Fibroblast of skin of left biceps (primary cell): ENCODE results near the gene SMPD3.
"Not testable (repeated sequence)": the region's sequence is repeated elsewhere in the genome, so short reads cannot be mapped to it uniquely, and the experiment has no call there.

ENCODE experiments used
- DNase-seq, 2 experiments: peaks; one replicate each; pipeline ENCODE4 v3.0.0-alpha.2; 2013; ENCODE audit warnings: low read depth in 2 of 2

SMPD3 gene

DNA sequence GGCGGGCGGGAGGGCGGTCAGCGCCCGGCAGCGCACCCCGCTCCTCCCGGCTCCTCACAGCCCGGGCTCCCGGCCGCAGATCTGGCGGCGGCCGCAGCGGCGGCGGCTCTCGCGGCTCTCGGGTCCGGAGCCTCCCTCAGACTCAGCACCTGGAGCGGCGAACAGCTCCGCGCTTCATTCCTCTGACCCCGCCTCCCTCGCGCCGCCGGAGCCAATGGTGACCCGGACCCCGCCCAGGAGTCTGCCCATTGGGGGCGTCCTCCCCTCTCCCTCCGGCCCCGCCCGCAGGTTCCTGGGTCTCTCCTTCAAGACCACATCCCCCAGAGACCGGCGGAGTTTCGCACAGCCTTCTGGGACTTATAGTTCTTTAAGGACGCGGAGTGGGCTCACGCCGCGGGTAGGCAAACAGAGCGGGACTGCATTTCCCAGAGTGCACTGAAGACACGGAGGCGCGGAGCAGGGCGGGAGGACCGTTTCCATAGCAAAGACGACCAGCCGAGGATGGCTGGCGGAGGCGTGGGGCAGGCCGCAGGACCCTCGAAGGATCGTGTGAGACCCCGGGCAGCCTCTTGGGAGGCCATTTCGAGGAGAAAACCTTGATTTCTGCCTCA lies at the start of gene SMPD3:
Gene SMPD3 (minus strand): TSS at position 149 of the 611 bp plus-strand sequence. CDS start 76,327 bp downstream, outside the sequence.
- peak; percentile 97 for DNase-seq

DNA sequence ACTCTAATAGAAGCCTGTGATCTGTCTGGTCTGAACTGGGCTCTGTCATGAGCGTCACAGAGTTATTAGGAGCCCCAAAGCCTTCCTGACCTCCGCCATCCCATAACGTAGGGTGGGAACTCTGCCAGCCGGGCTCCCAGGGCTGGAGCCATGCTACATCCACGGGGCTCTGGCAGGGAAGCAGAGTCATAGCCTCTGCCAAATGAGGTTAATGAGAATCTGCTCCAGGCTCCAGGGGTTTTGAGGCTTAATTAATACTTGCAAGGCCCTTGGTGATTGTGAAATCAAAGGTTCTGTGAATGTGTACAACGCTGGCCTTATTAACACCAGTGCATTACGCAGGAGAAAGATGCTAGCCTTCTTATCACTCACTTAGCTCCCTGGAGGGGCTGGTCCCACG lies 48.4 kb upstream of the SMPD3 start:
- no peak for DNase-seq

DNA sequence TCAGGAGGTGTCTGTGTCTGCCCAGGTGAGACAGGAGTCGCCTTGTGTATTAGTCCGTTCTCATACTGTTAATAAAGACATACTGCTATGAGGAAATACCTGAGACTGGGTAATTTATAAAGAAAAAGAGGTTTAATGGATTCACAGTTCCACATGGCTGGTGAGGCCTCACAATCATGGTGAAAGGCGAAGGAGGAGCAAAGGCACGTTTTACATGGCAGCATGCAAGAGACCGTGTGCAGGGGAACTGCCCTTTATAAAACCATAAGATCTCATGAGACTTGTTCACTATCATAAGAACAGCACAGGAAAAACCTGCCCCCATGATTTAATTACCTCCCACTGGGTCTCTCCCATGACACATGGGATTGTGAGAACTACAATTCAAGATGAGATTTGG lies 46.0 kb upstream of the SMPD3 start:
- not testable (repeated sequence) for DNase-seq

DNA sequence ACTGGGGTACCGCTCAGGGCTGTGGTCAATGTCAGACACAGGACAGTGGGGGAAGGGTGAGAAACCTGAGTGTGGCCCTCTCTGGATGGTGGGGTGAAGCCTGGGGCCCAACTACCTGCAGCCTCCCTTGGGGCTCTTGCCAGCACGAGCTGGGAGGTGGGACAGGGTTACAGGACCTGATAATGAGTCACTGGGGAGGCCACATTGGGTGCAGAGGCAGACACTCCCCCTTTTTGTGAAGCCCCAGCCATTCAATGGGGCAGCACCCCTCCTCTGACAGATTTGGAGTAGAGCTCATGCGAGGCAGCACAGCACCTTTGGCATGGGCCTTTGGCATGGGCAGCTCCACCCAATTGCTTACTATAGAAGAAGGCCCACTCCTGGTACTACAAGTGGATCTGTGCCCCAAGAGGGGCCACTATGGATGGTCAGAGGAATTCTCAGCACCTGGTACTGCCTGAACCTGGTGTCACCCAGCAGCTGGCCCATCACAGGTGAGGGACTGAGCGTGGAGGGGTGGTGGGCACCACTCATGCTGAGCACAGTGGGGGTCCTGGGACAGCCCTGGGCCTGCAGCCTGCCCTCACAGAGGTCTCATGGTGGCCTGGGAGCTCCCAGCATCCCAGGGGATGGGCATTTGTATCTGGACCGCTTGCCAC lies 45.2 kb upstream of the SMPD3 start:
- no peak for DNase-seq

DNA sequence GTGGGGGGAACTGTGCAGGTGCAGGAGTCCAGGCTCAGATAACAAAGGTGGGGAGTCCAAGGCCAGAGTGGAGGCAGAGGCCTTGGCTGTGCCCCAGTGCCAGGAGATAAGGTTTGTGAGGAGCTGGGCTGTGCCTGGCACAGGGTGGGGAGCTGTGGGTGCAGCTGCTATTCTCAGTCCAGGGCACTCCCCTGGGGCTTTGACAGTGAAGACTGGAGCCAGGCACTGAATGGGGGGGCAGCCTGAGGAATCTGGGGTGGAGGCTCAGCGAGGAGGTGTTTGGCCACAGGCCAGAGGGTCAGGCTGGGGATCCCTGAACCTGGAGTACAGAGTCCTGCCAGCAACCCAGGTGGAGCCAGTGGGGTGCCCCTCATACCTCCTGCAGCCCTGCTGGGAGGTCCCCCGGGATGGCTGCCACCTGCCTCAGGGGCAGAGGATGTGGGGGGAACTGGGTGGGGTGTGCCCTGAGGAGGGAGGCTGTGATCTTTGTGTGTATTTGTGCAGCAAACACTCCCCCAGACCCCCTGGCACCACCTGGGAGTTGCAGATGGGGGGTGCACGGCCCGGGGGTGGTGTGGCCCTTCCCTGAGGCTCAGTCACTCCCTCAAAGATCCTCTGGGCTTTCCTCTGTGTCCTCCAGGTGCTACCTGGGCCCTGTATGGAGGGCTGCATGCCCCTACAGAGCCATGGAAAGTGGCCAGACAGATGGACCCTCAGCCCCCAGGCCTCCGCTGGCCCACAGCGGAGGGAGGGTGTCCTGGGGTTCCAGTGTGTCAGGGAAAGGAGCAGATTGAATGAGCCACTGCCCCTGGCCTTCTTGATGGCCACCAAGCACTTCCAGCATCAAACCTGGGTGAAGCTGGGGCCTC lies 44.5 kb upstream of the SMPD3 start:
- no peak for DNase-seq

DNA sequence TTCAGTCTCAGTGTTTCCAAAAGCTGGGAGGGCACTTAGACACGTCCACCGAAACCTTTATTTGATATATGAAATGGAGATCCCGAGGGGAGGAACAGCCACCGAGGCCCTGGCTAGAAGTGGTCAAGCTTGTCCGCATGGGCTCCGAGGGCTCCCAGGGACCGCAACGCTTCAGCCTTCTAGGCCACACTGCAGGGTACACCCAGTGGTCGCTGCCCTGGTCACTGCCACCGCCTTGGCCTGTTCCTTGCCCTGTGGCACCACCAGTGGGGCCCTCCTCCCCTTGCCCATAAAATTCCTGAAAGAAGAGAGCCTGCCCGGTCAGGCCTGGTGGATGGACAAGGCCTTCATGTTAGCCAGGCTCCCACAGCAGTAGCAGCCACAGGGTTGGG lies 43.8 kb upstream of the SMPD3 start:
- no peak for DNase-seq

DNA sequence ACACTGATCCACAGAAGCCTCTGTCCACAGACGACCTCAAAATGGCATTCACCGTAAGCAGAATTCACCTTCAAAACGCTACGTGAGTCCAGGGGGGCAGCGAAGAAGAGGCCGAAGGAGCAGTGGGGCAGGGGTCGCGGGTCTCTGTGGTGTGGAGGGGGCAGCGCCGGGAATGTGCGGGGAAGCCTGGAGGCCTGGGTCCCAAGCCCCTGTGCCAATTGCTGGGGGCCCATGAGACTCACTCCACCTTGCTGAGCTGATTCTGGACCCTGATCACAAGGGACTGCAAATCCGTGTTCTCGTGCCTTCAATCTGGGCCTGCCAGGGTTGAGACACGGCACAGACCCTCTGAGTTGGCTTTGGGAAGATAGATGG lies 43.3 kb upstream of the SMPD3 start:
- DNase-seq, result no peak

DNA sequence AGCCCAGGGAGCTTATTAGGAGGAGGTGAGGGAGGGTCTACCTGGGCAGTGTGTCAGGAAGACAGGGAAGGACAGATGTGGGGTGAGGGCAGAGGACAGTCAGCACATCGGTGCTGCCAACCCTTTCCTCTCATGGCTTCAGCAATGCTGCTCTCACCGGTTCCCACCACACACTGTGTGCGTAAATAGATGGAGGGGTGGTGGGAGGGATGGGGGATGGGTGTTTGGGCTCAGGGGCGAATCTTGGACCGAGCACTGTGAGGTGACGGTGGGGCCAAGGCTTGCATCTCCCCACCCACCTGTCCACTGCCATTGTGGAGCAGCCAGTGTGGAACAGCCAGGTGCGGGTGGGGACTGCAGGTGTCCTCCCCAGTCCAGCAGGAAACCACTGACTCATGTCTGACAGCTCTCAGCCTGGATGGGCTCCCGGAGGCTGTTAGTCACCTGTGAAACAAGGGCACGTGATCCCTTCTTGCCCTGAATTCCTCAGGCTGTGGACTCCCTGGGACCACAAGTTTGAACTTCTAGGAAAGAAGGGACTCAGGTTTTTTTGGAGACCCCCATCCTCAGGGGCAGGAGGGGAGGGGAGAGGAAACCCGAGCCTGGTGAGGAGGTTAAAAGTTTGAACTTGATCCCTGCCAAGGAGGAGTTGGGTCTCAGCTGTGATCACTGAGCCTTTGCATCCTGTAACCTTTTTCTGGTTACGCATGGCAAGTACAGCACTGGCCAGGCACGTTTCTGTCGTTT lies 42.7 kb upstream of the SMPD3 start:
- no peak for DNase-seq

DNA sequence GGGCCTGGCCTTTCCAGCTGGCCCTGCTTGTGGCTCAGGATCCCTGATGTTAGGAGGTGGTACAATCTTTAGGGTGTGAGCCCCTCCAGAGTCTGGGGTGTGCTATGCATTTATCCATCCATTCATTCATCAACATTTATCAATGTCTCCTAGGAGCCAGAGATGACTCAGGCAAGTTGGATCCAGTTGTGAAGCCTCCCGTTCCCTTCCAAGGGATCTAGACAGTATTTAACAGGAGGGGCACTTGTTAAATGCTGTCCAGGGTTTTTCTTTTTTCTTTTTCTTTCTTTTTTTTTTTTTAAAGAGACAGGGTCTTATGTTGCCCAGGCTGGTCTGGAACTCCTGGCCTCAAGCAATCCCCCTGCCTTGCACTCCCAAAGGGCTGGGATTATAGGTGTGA lies 42.0 kb upstream of the SMPD3 start:
- no peak for DNase-seq

DNA sequence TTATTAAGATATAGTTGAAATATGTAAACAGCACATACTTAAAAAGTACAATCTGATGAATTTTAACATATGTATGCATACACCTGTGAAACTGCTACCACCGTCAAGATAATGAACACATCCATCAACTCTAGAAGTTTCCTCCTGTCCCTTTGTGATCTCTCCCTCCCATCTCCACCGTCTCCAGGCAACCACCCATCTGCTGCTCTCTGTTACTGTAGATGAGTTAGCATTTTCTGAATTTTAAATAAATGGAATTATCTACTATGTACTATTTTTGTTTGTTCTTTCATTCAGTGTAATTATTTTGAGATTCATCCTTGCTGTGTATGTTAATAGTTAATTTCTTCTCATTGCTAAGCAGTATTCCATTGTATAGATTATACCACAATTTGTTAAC lies 40.2 kb upstream of the SMPD3 start:
- no peak for DNase-seq

DNA sequence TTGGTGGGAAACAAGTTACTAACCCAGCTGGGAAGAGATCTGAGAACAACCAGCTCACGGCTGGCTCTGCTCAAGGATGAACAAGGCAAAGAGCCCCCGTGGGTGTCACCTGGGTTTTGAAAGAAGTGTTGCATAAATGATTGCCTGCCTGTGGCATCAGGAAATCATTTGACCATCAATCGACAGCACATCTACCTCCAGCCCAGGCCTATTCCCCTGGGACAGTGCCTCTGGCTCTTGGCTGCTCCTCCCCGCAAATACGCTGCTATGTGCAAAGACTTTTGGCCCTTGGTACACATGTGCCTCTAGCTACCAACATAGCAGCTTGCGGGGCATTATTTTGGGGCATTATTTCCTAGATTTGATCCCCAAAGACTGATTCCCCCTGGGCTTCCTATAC lies 39.4 kb upstream of the SMPD3 start:
- no peak for DNase-seq

DNA sequence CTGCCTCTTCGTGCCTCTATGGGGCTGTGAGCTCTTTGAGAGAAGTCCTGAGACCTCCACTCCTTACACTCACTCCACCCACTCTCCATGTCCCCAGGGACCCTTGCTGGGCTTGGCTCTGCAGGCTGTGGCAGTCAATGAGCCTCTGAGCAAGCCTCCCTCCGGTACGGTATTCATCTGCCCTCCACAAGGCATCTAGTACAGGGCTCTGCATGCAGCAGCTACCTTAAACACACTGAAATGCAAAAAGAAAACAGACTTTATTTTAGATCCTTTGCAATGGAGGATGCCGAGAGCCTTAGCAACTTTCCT lies 38.9 kb upstream of the SMPD3 start:
- DNase-seq, result no peak

DNA sequence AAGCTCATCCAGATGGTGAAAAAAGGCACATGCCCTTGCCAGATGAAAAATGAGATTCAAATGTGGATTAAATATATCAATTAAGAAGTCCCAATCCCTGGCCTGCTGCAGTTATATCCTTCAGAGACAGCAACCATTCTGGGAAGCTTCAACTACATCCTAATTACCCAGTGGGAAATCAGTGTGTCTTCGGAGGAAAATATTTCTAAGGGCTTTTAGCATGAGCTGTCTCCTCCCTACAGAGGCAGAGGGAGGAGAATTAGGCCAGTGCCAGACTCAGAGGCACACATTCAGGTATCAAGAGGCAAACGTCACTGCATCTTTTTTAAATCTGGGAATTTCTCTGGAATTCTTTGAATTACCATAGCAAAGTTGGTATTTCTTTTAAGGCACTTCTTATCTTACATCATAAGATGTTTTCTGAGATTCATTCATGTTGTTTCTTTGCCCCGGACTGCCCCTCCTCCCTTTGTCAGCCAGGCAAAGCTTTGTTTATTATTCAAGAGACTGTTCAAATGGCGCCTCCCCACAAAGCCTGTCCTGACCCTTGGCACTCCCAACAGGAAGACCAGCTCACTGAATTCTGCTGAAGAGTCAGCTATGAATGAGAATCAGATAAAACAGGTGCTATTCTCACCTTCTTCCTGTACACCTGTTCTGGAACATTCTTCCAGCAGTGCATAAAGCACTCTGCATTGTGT lies 38.3 kb upstream of the SMPD3 start:
- no peak for DNase-seq

DNA sequence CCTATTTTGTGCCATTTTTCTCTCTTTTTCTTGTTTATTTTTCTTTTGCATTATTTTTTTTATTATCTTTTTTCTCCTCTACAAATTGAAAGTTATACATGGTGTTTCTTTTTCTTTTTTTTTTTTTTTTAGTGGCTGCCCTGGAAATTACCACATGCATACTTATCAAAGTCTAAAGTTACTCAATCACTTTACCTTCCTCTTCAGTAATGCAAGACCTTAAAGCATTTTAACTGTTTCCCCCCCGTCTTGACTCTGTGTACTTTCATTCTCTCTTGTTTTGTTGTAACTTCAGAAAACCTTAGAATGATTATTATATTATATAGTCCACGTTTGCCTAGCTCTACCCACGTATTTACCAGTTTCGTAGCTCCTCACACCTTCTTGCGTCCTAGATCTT lies 33.3 kb upstream of the SMPD3 start:
- DNase-seq, result no peak

DNA sequence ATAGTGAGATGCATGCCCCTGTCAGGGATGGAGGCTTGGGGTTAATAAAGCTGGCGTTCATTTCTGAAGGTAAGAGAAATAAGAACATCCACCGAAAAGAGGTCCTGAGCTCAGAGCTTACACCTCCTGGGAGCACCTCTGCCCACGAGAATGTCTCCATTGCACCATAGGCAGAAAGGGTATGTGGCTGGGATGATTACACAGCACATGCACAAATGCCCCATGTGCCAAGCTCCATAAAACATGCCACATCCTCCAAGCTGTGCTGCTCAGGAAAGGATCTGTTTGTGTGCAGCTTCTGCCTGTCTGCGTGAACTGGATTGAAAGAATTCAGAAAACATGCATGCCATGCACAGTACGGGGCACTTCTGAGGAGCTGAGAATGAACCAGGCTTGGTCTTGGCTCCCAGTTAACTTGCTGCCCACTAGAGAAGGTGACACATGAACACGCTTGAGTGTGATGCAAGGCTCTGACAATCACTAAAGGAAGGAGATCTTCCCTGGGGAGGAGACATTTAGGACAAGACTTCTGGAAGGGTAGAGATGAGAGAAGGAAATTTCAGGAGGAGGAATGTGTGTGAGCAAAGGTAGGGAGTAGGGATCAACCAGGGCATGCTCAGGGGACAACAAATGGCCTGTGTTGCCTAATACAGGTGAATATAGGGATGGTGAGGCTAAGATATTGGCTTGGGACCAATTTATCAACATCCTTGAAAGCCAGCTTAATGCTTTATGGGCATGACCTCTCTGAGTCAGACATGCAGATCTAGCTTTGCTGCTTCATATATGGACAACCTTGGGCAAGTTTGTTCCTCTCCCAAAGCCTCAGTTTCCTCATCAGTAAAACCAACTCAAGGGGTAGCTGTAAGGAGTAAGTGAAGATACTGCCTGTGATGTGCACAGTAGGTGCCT lies 32.0 kb upstream of the SMPD3 start:
- no peak for DNase-seq

DNA sequence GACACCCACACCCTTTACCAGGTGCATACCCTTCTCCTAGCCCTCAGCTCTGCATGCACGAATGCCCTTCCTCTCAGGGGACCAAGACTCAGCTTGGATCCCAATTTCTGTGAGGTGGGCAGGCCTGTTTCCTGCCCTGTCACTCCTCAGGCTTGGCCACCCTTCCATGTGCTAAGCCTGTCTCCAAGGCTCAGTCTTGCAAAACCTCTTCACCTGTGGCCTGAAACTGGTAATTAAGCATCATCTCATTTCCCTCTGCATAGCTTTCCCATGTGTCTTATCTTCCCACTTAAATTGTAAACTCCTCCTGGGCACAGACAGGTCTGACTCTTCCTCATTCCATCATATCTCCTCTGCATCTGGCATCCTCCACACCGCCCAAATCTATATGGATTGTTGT lies 31.0 kb upstream of the SMPD3 start:
- DNase-seq, result no peak

DNA sequence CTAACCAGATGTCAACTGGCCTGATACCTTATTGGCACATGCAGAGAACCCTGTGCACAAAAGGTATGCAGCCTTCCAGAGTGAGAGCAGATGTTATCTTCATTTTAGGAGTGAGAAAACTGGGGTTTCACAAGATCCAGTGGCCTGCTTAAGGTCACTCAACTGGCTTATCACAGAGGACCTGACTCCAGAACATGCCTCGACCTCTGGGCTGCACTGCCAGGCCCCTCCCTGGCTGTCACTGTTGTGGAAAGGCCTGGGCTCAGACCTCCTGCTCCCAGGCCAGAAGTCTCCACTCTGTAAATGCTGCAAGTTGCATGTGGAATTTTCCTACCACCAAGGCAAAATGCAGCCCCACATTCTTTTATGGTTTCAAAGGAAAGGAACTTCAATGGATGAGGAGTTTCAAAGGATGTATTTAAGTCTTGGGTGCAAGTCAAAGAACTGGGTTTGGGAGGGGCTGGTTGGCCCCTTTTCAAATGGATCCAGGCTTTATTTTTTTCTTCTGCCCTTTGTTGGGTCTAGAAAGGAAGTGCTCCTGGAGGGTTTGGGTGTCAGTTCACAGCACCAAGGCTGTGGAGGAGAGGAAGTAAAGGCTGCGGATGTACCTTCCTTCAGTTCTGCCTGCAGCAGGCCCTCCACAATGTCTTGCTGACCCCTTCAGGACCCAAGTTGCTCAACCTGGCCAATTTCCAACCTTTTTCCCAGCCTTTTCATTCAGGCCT lies 30.4 kb upstream of the SMPD3 start:
- DNase-seq, result no peak

DNA sequence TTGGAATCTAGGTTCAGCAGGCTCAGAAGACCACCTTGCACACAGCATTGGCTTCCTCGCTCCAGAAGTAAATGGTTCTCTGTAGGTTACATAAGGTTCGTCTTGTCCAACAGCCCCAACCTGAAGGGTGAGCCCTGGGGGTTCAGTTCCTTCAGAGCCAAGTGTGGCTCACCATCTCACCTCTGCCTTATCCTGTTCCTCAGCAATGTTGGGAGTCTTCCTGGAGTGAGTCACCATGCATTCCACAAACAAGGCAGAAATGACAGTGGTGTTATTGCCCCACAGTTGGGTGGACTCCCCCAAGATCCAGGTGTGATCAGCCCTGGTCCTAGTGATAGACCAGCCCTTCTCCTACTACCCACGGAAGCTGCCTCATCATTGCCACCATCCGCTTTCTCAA lies 26.8 kb upstream of the SMPD3 start:
- no peak for DNase-seq

DNA sequence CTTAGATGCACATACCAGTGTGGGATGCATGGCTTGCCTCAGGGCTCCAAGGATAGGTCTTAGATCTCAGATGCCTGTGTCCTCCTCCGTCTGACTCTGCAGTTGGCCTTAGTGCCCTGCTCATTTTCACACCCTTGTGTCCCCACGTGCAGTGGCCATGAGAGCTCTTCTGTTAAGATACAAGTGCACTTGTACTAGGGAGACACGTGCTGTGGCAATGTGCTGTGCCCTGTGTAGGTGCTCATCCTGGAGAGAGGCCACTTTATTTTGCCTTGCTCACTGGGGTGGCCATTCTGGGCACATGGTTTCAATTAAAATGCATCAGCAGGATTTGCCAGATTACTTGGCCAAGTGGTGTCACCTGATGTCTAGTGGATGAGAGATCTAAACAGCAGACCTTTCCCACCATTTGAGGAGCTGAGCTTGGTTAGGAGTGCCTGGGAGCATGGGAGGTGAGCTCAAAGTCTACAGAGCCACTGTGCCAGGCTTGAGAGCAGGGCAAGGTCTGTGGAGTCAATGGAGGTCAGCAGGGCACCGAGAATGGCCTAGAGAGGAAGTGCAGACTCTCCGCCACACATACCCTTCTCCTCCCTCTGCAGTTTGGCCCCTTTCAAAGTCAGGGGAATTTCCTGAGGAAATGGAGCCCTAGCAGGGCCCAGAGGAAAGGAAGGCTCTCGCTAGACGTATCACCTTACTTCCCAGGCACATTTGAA lies 25.2 kb upstream of the SMPD3 start:
- no peak for DNase-seq
